T-helper 1 cell treated with Interleukin-12 subunit alpha and Interleukin-12 subunit beta and Interleukin-4 antibody, amounts not matched to agents 30 μg/mL and 1 μg/mL, for 36 hours (primary cell): ENCODE measurements around the gene MUC6.

ENCODE experiments used
- H3K27ac Mint-ChIP-seq: one replicate; pipeline ENCODE4 v1.8.0; 2021; ENCODE audit warnings: mild to moderate bottlenecking, mixed read lengths
- H3K27me3 Mint-ChIP-seq: one replicate; pipeline ENCODE4 v1.8.0; 2021; ENCODE audit warnings: low read depth, mixed read lengths
- H3K36me3 Mint-ChIP-seq: one replicate; pipeline ENCODE4 v1.8.0; 2021; ENCODE audit warnings: low read depth, mixed read lengths
- H3K4me1 Mint-ChIP-seq: one replicate; pipeline ENCODE4 v1.8.0; 2021; ENCODE audit warnings: low read depth, mixed read lengths
- H3K4me3 Mint-ChIP-seq: one replicate; pipeline ENCODE4 v1.8.0; 2021; ENCODE audit warnings: mild to moderate bottlenecking, moderate library complexity, mixed read lengths
- H3K9me3 Mint-ChIP-seq: one replicate; pipeline ENCODE4 v1.8.0; 2021; ENCODE audit warnings: mixed read lengths

MUC6 gene

GRCh38 chr11:1036303-1036923, at the start of gene MUC6:
TSS of gene MUC6 (minus strand) at chr11:1036718. CDS start at chr11:1036655, 63 bp downstream.
- Mint-ChIP-seq H3K4me1 (no peaks in the 10 kb centered on the region), H3K27me3 (no peaks in the 10 kb centered on the region), H3K36me3 (no peaks in the 10 kb centered on the region), H3K4me3 (no peak within 1 kb of the TSS), H3K27ac (no peak within 1 kb of the TSS), H3K9me3 (peaks cover 4% of the 10 kb centered on the region)

GRCh38 chr11:1085440-1086170, 49.1 kb upstream of the MUC6 start:
- H3K27ac Mint-ChIP-seq, result no peak overlapping the region
- H3K36me3 Mint-ChIP-seq, result no peaks in the 10 kb centered on the region
- H3K4me3 Mint-ChIP-seq, result no peak overlapping the region
- no peaks in the 10 kb centered on the region for H3K27me3 Mint-ChIP-seq
- no peaks in the 10 kb centered on the region for H3K9me3 Mint-ChIP-seq
- no peaks in the 10 kb centered on the region for H3K4me1 Mint-ChIP-seq

GRCh38 chr11:1084561-1085439, 48.3 kb upstream of the MUC6 start:
- Mint-ChIP-seq H3K9me3 (no peaks in the 10 kb centered on the region), H3K4me3 (no peak overlapping the region), H3K27ac (no peak overlapping the region), H3K4me1 (no peaks in the 10 kb centered on the region), H3K27me3 (no peaks in the 10 kb centered on the region), H3K36me3 (no peaks in the 10 kb centered on the region)

- no peak overlapping the region for H3K27ac Mint-ChIP-seq
- no peaks in the 10 kb centered on the region for H3K36me3 Mint-ChIP-seq
- H3K27me3 Mint-ChIP-seq, result no peaks in the 10 kb centered on the region
- H3K4me3 Mint-ChIP-seq, result no peak overlapping the region
- H3K9me3 Mint-ChIP-seq, result no peaks in the 10 kb centered on the region
- H3K4me1 Mint-ChIP-seq, result no peaks in the 10 kb centered on the region
Observed at GRCh38 chr11:1083621-1084551, 47.4 kb upstream of the MUC6 start.

GRCh38 chr11:1082728-1083620, 46.5 kb upstream of the MUC6 start:
- no peaks in the 10 kb centered on the region for H3K36me3 Mint-ChIP-seq
- no peak overlapping the region for H3K27ac Mint-ChIP-seq
- H3K27me3 Mint-ChIP-seq, result no peaks in the 10 kb centered on the region
- H3K4me3 Mint-ChIP-seq, result no peak overlapping the region
- no peaks in the 10 kb centered on the region for H3K4me1 Mint-ChIP-seq
- no peaks in the 10 kb centered on the region for H3K9me3 Mint-ChIP-seq

- Mint-ChIP-seq H3K27ac (no peak overlapping the region), H3K4me1 (no peaks in the 10 kb centered on the region), H3K4me3 (no peak overlapping the region), H3K27me3 (no peaks in the 10 kb centered on the region), H3K36me3 (no peaks in the 10 kb centered on the region), H3K9me3 (no peaks in the 10 kb centered on the region)
Observed at GRCh38 chr11:1082346-1082727, 45.8 kb upstream of the MUC6 start.

GRCh38 chr11:1081601-1082311, 45.2 kb upstream of the MUC6 start:
- Mint-ChIP-seq H3K36me3 (no peaks in the 10 kb centered on the region), H3K27me3 (no peaks in the 10 kb centered on the region), H3K27ac (no peak overlapping the region), H3K4me3 (no peak overlapping the region), H3K4me1 (no peaks in the 10 kb centered on the region), H3K9me3 (no peaks in the 10 kb centered on the region)

- no peaks in the 10 kb centered on the region for H3K27me3 Mint-ChIP-seq
Observed at GRCh38 chr11:1078191-1078601, 41.7 kb upstream of the MUC6 start.

GRCh38 chr11:1077417-1078119, 41.0 kb upstream of the MUC6 start:
- H3K27ac Mint-ChIP-seq, result no peak overlapping the region
- H3K36me3 Mint-ChIP-seq, result no peaks in the 10 kb centered on the region
- no peaks in the 10 kb centered on the region for H3K9me3 Mint-ChIP-seq
- H3K4me3 Mint-ChIP-seq, result no peak overlapping the region
- no peaks in the 10 kb centered on the region for H3K27me3 Mint-ChIP-seq
- no peaks in the 10 kb centered on the region for H3K4me1 Mint-ChIP-seq

More at GRCh38 chr11:1078191-1078601, 41.7 kb upstream of the MUC6 start:
- Mint-ChIP-seq H3K4me3 (no peak overlapping the region), H3K36me3 (no peaks in the 10 kb centered on the region), H3K4me1 (no peaks in the 10 kb centered on the region), H3K27ac (no peak overlapping the region), H3K9me3 (no peaks in the 10 kb centered on the region)

- no peaks in the 10 kb centered on the region for H3K27me3 Mint-ChIP-seq
- H3K4me3 Mint-ChIP-seq, result no peak overlapping the region
- H3K36me3 Mint-ChIP-seq, result no peaks in the 10 kb centered on the region
- no peaks in the 10 kb centered on the region for H3K9me3 Mint-ChIP-seq
- no peaks in the 10 kb centered on the region for H3K4me1 Mint-ChIP-seq
- no peak overlapping the region for H3K27ac Mint-ChIP-seq
Observed at GRCh38 chr11:1077033-1077416, 40.5 kb upstream of the MUC6 start.

- Mint-ChIP-seq H3K9me3 (no peaks in the 10 kb centered on the region), H3K36me3 (no peaks in the 10 kb centered on the region), H3K4me1 (no peaks in the 10 kb centered on the region), H3K4me3 (no peak overlapping the region), H3K27ac (no peak overlapping the region), H3K27me3 (no peaks in the 10 kb centered on the region)
Observed at GRCh38 chr11:1076061-1076665, 39.6 kb upstream of the MUC6 start.

- Mint-ChIP-seq H3K4me1 (no peaks in the 10 kb centered on the region), H3K9me3 (no peaks in the 10 kb centered on the region), H3K36me3 (no peaks in the 10 kb centered on the region), H3K27ac (no peak overlapping the region), H3K4me3 (no peak overlapping the region), H3K27me3 (no peaks in the 10 kb centered on the region)
Observed at GRCh38 chr11:1075341-1075911, 38.9 kb upstream of the MUC6 start.
